ENCODE results near the gene SSTR3.

SSTR3 gene

DNA sequence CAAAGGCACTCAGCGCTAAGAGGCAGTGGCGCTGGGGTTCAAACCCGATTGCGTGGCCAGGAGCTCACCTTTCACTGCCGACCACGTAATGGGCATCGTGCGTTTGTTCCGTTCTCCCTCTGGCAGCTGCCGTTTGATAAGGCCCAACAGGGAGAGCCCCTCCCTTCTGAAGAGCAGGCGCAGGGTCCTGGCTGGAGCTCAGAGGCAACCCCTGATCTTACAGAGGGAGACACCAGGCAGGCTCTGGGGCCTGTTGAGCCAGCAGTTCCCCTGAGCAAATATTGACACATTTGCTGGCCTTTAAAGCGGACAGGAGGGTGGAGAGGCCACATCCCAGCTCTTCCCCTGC lies 12.5 kb downstream of the SSTR3 start:
- TF ChIP-seq CTCF (IDR thresholded peaks at IDR 0.05; ENCODE audit: low read depth, low read length) = no peak
- no peak for DNase-seq (ENCODE audit: extremely low read depth, low read depth)

DNA sequence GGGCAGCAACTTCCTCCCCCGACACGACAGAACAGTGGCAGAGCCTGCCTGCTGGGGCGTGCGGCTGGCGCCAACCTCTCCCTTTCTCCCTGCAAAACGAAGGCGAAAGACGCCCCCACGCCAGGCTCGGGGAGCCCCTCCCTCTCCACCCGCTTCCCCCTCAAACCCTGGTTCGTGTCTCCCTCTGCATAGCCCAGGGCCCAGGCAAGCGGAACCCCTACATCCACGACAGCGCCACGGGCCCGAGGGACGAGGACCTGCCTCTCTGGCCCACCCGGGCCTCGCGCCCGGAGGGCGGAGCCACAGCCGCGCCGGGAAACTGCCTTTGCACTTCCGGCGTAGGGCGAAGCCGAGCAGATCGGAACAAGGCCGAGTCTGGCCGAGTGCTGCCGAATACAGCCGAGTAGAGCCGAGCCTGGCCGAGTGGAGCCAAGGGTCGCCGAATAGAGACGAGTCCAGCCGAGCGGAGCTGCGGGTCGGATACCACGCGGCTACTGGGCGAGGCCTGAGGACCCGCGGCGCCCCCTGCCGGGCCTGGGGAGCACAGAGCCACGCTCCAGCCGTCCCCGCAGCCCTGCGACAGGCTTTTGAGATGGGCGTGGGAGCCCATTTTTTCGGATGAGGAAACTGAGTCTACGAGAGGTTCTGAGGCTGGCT lies 13.0 kb downstream of the SSTR3 start:
- DNase-seq (ENCODE audit: extremely low read depth, low read depth) = peak; percentile 95
- peak; percentile 95 for TF ChIP-seq CTCF (IDR thresholded peaks at IDR 0.05; ENCODE audit: low read depth, low read length)

DNA sequence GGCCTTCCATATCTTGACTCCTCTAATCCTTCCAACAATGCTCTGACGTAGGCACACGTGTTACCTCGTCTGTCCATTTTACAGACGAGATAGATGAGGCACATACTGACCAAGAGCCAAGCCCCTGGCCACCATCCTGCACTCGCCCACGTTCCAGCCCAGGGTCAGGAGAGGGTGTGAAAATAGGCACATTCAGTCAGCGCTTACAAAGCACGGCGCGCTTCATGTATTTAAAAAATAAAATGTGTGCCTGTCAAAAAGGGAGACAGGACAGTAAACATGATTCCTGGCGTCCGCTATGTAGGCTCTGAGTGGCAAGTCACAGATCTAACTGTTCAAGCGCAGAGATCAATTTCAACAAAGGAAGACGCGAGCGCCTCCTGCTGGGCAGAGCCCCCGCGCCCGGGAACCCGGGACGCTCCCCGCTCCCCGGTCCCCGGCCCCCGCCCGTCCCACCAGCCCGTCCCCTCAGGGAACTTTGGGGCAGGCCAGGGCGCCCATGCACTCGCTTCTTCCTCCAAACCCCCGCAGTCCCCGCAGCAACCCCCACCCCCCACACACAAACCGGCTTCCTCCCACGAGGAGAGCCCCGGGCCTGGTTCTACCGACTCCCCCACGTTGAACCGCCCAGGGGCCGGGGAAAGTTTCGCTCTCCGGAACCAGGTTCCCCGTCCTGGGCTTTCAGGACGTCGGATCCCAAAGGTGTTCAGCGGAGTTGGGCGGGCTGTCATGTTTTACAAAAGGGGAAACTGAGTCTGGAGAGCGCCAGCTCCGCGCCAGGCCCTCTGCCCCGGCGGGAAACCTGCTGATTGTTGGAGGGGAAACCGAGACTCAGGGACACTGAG lies 13.8 kb downstream of the SSTR3 start:
- no peak for DNase-seq (ENCODE audit: extremely low read depth, low read depth)
- TF ChIP-seq CTCF (IDR thresholded peaks at IDR 0.05; ENCODE audit: low read depth, low read length) = peak; percentile 73

- TF ChIP-seq CTCF (IDR thresholded peaks at IDR 0.05; ENCODE audit: low read depth, low read length) = no peak
- DNase-seq (ENCODE audit: extremely low read depth, low read depth) = no peak
These were observed 14.6 kb downstream of the SSTR3 start for GRCh38 chr22:37197451-37198257.

GRCh38 chr22:37196539-37197450 lies 15.5 kb downstream of the SSTR3 start:
- TF ChIP-seq CTCF (IDR thresholded peaks at IDR 0.05; ENCODE audit: low read depth, low read length) = peak; percentile 13
- peak; percentile 73 for DNase-seq (ENCODE audit: extremely low read depth, low read depth)

DNA sequence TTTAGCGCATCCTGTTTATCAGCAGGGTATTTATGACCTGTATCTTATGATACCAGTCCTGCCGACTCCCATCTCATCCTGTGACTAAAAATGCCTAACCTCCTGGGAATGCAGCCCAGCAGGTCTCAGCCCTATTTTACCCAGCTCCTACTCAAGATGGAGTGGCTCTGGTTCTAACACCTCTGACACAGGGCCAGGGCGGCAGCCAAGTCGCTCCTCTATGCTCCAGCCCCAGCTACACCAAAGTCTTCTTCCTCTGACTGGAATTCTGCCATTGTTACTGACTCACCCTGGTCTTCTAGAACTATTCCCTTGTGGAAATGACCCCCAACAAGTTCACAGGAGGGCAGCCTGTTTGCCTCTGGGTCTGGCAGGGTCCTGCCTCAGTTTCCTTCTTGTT lies 16.4 kb downstream of the SSTR3 start:
- DNase-seq (ENCODE audit: extremely low read depth, low read depth) = no peak

More for the DNA sequence above, 16.4 kb downstream of the SSTR3 start:
- TF ChIP-seq CTCF (IDR thresholded peaks at IDR 0.05; ENCODE audit: low read depth, low read length) = no peak
